HG02798 (cell line): Measurements from ENCODE around the gene GPATCH11.

Experiments used
- ATAC-seq: cut with Tn5 transposase; IDR thresholded peaks from one replicate; pipeline ENCODE4 v1.9.1; 2021; ENCODE audit warnings: mild to moderate bottlenecking; ENCODE audit not compliant: unreplicated experiment, poor library complexity

GPATCH11 gene

DNA sequence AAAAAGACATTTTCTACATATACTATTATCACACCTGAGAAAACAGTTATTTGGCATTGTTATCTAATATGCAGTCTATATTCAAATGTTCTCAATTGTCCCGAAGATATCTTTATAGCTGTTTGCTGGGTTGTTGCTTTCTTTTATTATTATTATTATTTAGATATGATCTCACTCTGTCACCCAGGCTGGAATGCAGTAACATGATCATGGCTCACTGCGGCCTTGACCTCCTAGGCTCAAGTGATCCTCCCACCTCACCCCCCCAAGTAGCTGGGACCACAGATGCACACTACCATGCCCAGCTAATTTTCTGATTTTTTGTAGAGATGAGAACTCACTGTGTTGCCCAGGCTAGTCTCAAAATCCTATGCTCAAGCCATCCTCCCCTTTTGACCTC lies 19.9 kb downstream of the GPATCH11 start:
- ATAC-seq: no peak

GRCh38 chr2:37105150-37105549 lies 20.8 kb downstream of the GPATCH11 start:
- no peak for ATAC-seq

- no peak for ATAC-seq
Measured at GRCh38 chr2:37109523-37109922, 25.2 kb downstream of the GPATCH11 start.

DNA sequence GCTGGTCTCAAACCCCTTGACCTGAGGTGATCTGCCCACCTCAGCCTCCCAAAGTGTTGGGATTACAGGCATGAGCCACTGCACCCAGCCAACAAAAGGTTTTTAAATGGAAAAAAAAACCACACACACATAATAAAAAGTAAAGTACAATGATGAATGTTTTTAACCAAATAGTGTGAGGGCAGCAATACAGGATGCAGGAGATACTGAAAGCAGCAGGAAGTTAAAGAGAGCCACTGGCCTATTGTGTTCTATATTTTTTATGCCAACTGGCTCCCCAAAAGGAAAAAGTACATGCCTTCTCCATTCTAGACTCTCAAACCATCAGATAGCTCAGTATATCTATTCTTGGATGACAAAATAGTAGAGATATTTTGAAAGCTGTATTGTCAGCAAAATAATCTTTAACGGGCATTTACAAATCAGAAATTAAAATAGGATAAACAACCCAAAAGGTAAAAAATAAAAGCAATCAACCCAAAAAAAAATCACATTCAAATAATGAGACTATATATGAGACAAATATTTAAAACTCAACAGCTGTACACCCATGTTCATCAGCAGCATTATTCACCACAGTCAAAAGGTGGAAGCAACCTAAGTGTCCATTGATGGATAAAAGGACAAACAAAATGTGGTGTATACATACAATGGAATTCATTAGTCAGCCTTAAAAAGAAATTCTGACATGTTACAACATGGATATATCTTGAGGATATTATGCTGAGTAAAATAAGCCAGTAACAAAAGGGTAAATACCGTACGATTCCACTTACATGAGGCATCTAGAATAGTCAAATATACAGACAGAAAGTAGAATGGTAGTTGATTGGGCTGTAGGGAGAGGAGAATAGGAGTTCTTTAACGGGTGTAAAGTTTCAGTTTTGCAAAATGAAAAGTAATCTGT lies 26.2 kb downstream of the GPATCH11 start:
- no peak for ATAC-seq

GRCh38 chr2:37111958-37112357 lies 27.6 kb downstream of the GPATCH11 start:
- ATAC-seq: no peak

- no peak for ATAC-seq
Measured at GRCh38 chr2:37117566-37117965, 33.2 kb downstream of the GPATCH11 start.

- ATAC-seq: no peak
Measured at GRCh38 chr2:37119157-37119556, 34.8 kb downstream of the GPATCH11 start.

GRCh38 chr2:37125416-37125815 lies 41.1 kb downstream of the GPATCH11 start:
- ATAC-seq: no peak

- no peak for ATAC-seq
Measured at GRCh38 chr2:37132914-37133313, 48.6 kb downstream of the GPATCH11 start.

- ATAC-seq: no peak
Measured at GRCh38 chr2:37142546-37142945, 58.2 kb downstream of the GPATCH11 start.

- no peak for ATAC-seq
Measured at GRCh38 chr2:37143974-37144373, 59.7 kb downstream of the GPATCH11 start.

DNA sequence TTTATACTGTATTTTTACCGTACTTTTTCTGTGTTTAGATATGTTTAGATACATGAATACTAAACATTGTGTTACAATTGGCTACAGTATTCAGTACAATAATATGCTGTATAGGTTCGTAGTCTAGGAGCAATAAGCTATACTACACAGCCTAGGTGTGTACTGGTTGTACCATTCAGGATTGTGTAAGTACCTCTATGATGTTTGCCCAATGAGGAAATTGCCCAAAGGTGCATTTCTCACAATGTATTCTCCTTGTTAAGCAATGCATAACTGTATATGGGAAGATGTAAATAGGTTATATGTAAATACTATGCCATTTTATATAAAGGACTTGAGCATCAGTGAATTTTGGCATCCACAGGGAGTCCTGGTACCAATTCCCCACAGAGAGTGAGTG lies 61.7 kb downstream of the GPATCH11 start:
- ATAC-seq: no peak

DNA sequence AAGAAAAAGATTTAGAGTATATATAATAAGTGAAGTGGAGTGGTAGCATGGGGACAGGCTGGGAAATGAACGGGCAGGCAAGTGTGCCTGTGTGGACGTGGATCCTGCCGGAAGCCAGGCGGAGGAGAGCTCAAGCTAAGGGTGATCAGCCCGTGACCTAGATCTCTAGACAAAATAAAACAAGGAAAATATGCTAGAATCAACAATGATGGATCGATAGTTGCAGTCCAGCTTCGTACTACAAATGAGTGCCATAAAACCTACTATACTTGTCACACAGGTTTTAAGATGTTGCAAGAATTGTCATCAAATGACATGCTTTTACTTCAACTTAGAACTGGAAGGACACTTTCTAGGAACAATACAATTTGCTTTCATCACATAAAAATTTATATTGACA lies 64.0 kb downstream of the GPATCH11 start:
- no peak for ATAC-seq
